ENCODE measurements around the gene F8.
"Not testable (repeated sequence)": the region's sequence is repeated elsewhere in the genome, so short reads cannot be mapped to it uniquely, and the experiment has no call there.

The F8 gene

DNA sequence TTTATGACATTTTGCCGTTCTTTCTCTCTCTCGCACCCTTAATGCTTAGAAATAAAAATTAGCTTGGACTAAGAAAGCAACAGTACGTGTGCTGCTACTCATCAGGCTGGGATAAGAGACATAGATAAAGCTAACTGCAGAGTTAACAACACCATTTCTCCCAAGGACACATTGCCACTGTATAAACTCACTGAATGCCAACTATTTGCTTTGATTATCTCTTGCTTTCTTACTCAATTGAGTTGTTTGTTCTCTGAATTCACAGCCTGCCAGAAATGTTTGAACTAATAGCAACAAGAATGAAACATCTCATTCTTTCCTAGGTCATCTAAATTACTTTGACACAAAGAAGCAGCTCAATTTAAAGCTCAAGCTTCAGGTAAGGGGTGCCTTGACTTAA is 34.6 kb downstream of the F8 start:
- H3K9me3 ChIP-seq (ENCODE audit: control insufficient read depth, insufficient read depth, low read depth, low read length) = peaks cover 2% of the 10 kb centered on the region; the same call in 1 of the 2 replicates
- H3K4me1 ChIP-seq (ENCODE audit: control insufficient read depth, insufficient read depth, low read length) = peaks cover 5% of the 10 kb centered on the region; the same call in 1 of the 2 replicates
- H3K9ac ChIP-seq (ENCODE audit: low read length) = no peak overlapping the region
- no peaks in the 10 kb centered on the region for H3K36me3 ChIP-seq (ENCODE audit: control insufficient read depth, insufficient read depth, low read length)
- H3K27me3 ChIP-seq (ENCODE audit: control insufficient read depth, insufficient read depth, low read length) = no peaks in the 10 kb centered on the region
- no peak overlapping the region for H3K4me3 ChIP-seq (ENCODE audit: low read depth, low read length)
- no peak overlapping the region for H3K27ac ChIP-seq (ENCODE audit: low read depth, low read length)

DNA sequence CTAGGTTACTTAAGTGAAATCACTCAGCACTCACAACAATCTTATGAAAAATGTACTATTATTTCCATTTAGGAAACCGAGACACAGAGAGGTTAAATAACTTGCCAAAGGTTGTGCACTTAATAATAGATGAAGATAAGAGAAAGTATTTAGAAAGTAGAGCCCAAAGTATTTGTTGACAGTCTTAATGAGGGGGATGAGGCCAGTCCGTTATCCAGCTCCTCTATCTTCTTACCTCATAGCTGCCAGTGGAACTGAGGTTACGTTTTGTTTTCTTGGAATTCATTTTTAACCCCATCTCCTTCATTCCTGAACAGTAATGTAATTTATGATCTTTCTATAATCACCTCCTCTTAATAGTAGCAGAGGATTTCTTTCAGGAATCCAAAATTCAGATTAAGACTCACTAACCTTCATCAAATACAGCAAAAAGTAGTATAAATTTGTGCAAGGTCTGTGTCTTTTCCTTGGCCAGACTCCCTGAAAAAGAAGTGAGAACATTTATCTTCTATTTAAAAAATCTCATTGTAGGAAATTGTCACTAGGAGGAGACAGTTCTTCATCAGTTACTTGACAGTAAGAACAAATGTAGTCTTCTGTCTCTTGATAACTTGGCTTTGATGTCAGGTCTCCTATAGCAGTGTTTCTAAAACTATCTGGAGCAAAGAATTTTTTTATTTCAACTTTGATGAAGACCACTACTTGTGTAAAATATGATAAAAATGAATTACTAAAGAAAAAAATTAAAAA is 35.5 kb downstream of the F8 start:
- no peak overlapping the region for H3K4me3 ChIP-seq (ENCODE audit: low read depth, low read length)
- H3K27ac ChIP-seq (ENCODE audit: low read depth, low read length) = no peak overlapping the region
- H3K9ac ChIP-seq (ENCODE audit: low read length) = no peak overlapping the region
- H3K36me3 ChIP-seq (ENCODE audit: control insufficient read depth, insufficient read depth, low read length) = no peaks in the 10 kb centered on the region
- no peaks in the 10 kb centered on the region for H3K27me3 ChIP-seq (ENCODE audit: control insufficient read depth, insufficient read depth, low read length)
- peaks cover 5% of the 10 kb centered on the region; the same call in 1 of the 2 replicates for H3K4me1 ChIP-seq (ENCODE audit: control insufficient read depth, insufficient read depth, low read length)
- H3K9me3 ChIP-seq (ENCODE audit: control insufficient read depth, insufficient read depth, low read depth, low read length) = peaks cover 2% of the 10 kb centered on the region; the same call in 1 of the 2 replicates

DNA sequence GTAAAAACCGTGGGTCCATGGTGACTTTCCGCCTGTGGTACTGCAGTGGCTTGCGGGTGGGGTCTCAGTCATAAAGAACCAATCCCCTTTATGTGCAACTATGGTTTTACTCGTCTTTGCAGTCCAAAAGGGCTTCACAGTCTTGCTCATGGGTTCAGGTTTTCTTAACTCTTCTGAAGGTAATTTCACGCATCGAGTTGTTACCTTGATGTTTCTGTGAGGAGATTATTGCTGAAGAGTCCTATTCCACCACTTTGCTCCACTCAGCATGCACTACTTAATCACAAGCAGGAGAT is 41.5 kb downstream of the F8 start:
- H3K27ac ChIP-seq (ENCODE audit: low read depth, low read length) = no peak overlapping the region
- no peaks in the 10 kb centered on the region for H3K36me3 ChIP-seq (ENCODE audit: control insufficient read depth, insufficient read depth, low read length)
- H3K27me3 ChIP-seq (ENCODE audit: control insufficient read depth, insufficient read depth, low read length) = no peaks in the 10 kb centered on the region
- H3K4me3 ChIP-seq (ENCODE audit: low read depth, low read length) = no peak overlapping the region
- no peak overlapping the region for H3K9ac ChIP-seq (ENCODE audit: low read length)
- peaks cover 10% of the 10 kb centered on the region; the same call in 1 of the 2 replicates for H3K9me3 ChIP-seq (ENCODE audit: control insufficient read depth, insufficient read depth, low read depth, low read length)
- no peaks in the 10 kb centered on the region for H3K4me1 ChIP-seq (ENCODE audit: control insufficient read depth, insufficient read depth, low read length)

DNA sequence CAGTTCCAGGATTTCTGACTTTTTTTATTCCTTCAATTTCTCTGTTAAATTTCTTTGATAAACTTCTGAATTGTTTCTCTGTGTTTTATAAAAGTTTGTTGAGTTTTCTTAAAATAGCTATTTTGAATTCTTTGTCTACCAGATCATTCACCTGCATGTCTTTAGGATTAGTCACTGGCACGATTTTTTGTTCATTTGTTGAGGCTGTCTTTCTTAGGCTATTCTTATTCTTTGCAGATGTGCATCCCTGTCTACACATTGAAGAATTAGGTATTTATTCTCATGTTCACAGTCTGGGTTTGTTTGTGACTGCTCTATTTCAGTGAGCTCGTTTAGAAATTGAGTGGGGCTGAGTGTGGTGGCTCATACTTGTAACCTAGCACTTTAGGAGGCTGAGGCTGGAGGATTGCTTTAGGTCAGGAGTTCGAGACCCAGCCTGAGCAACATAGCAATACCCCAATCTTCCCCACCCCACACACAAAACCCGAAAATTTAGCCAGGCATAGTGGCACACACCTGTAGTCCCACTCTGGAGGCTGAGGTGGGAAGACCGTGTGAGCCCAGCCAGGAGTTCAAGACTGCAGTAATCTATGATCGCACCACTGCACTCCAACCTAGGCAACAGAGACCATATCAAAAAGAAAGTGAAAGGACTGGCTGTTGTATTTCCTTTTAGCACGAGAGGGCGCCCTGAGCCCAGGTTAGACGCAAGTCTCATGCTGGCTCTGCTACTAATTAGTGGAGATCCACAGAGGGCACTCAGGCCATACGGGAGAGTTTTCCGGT is 42.0 kb downstream of the F8 start:
- H3K4me1 ChIP-seq (ENCODE audit: control insufficient read depth, insufficient read depth, low read length) = no peaks in the 10 kb centered on the region
- H3K27ac ChIP-seq (ENCODE audit: low read depth, low read length) = no peak overlapping the region
- no peaks in the 10 kb centered on the region for H3K27me3 ChIP-seq (ENCODE audit: control insufficient read depth, insufficient read depth, low read length)
- peaks cover 10% of the 10 kb centered on the region; the same call in 1 of the 2 replicates for H3K9me3 ChIP-seq (ENCODE audit: control insufficient read depth, insufficient read depth, low read depth, low read length)
- H3K4me3 ChIP-seq (ENCODE audit: low read depth, low read length) = no peak overlapping the region
- H3K36me3 ChIP-seq (ENCODE audit: control insufficient read depth, insufficient read depth, low read length) = no peaks in the 10 kb centered on the region
- H3K9ac ChIP-seq (ENCODE audit: low read length) = no peak overlapping the region

DNA sequence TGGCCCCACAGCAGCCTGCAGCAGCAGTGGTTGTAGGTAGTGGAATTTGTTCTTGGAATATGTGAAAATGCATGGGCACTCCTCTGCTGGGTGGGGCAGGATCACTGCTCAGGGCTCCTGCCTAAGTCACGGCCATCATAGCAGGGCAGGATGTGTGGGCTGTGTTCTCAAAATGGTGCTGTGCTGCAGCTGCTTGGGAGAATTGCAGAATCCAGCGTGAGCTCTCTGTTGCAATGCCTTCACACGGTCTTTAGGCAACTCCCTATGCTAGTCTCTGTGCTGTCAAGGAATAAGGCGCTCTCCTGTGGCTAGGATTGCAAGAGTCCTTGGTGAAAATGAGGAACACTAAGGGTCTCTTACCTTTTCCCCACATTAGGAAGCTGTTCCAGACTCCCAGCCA is 42.9 kb downstream of the F8 start:
- Histone ChIP-seq H3K9ac (ENCODE audit: low read length) (no peak overlapping the region), H3K36me3 (ENCODE audit: control insufficient read depth, insufficient read depth, low read length) (no peaks in the 10 kb centered on the region), H3K4me1 (ENCODE audit: control insufficient read depth, insufficient read depth, low read length) (no peaks in the 10 kb centered on the region), H3K4me3 (ENCODE audit: low read depth, low read length) (no peak overlapping the region), H3K27me3 (ENCODE audit: control insufficient read depth, insufficient read depth, low read length) (no peaks in the 10 kb centered on the region), H3K9me3 (ENCODE audit: control insufficient read depth, insufficient read depth, low read depth, low read length) (peaks cover 11% of the 10 kb centered on the region; the same call in 1 of the 2 replicates), H3K27ac (ENCODE audit: low read depth, low read length) (no peak overlapping the region)

DNA sequence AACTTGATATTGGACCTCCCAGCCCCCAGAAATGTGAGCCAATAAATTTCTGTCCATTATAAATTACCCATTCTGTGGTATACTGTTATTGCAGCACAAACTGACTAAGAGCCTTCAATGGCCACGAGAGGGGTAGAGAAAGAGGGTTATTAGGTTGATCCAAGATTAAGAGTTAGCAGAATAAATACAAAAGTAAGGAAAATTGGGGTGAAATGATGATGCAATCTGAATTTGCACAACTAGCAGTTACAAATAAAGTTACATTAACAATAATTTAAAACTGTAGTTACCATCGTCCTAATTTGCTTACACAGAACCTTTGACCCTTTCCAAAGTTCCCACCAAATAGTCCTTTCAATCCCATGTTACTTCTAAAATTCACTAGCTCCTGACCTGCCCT is 54.2 kb downstream of the F8 start:
- Histone ChIP-seq H3K27ac (ENCODE audit: low read depth, low read length) (no peak overlapping the region), H3K9me3 (ENCODE audit: control insufficient read depth, insufficient read depth, low read depth, low read length) (no peaks in the 10 kb centered on the region; the same call in 1 of the 2 replicates), H3K4me3 (ENCODE audit: low read depth, low read length) (no peak overlapping the region), H3K36me3 (ENCODE audit: control insufficient read depth, insufficient read depth, low read length) (no peaks in the 10 kb centered on the region), H3K9ac (ENCODE audit: low read length) (no peak overlapping the region), H3K27me3 (ENCODE audit: control insufficient read depth, insufficient read depth, low read length) (no peaks in the 10 kb centered on the region), H3K4me1 (ENCODE audit: control insufficient read depth, insufficient read depth, low read length) (no peaks in the 10 kb centered on the region)

DNA sequence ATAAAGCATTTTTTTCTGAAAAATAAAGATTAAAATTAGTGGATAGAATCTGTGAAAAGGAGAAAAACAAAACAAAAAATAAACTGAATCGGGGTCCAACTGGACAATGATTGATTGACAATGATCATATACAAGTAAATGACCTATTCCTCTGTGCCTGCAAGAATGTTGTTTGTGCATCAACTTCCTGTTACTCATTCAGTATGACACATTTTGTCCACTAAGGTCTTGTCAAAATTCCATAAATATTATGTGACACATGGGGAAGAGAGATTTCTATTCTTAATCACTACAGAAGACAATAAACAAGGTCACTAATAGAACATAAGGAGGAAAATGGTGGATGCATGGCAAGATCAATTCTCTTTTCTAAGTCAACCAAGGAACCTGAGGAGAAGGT is 54.9 kb downstream of the F8 start:
- no peak overlapping the region for H3K4me3 ChIP-seq (ENCODE audit: low read depth, low read length)
- H3K9ac ChIP-seq (ENCODE audit: low read length) = no peak overlapping the region
- no peak overlapping the region for H3K27ac ChIP-seq (ENCODE audit: low read depth, low read length)
- peaks cover 2% of the 10 kb centered on the region; the same call in 1 of the 2 replicates for H3K9me3 ChIP-seq (ENCODE audit: control insufficient read depth, insufficient read depth, low read depth, low read length)
- no peaks in the 10 kb centered on the region for H3K36me3 ChIP-seq (ENCODE audit: control insufficient read depth, insufficient read depth, low read length)
- no peaks in the 10 kb centered on the region for H3K4me1 ChIP-seq (ENCODE audit: control insufficient read depth, insufficient read depth, low read length)
- H3K27me3 ChIP-seq (ENCODE audit: control insufficient read depth, insufficient read depth, low read length) = no peaks in the 10 kb centered on the region

DNA sequence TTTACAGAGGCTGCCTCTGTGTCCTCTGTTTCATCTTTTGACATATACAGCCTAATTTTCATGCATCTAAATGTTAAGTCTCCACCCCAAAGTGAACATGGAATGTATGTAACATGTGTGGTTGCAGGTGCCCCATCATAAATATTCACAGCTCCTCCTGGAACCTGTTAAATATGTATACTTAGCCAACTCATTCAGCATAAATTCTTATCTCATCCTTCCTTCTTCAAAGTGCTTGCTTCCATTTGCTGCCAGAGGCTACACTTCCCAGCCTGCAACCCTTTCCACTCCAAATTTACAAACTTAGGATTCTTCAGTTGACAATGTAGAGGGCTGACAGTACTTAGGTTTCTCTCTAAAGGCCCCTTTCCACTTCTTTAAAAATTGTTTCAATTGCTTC is 60.6 kb downstream of the F8 start:
- H3K4me3 ChIP-seq (ENCODE audit: low read depth, low read length) = no peak overlapping the region
- H3K36me3 ChIP-seq (ENCODE audit: control insufficient read depth, insufficient read depth, low read length) = no peaks in the 10 kb centered on the region
- H3K9ac ChIP-seq (ENCODE audit: low read length) = no peak overlapping the region
- H3K4me1 ChIP-seq (ENCODE audit: control insufficient read depth, insufficient read depth, low read length) = no peaks in the 10 kb centered on the region
- H3K27me3 ChIP-seq (ENCODE audit: control insufficient read depth, insufficient read depth, low read length) = no peaks in the 10 kb centered on the region
- H3K9me3 ChIP-seq (ENCODE audit: control insufficient read depth, insufficient read depth, low read depth, low read length) = peaks cover 18% of the 10 kb centered on the region; the same call in 1 of the 2 replicates
- no peak overlapping the region for H3K27ac ChIP-seq (ENCODE audit: low read depth, low read length)

DNA sequence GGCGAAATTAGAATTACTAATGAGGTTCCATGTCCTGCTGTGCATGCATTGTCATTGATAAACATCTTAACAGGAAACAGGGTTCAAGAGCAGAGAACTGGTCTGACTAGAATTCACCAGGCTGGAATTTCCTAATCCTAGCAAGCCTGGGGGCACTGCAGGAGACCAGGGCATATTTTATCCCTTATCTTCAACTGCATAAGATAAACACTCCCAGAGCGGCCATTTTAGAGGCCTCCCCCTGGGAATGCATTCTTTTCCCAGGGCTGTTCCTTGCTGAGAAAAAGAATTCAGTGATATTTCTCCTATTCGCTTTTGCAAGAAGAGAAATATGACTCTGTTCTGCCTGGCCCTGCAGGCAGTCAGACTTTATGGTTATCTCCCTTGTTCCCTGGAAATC is 66.7 kb downstream of the F8 start:
- H3K4me3 ChIP-seq (ENCODE audit: low read depth, low read length); H3K27me3 ChIP-seq (ENCODE audit: control insufficient read depth, insufficient read depth, low read length); H3K36me3 ChIP-seq (ENCODE audit: control insufficient read depth, insufficient read depth, low read length); H3K27ac ChIP-seq (ENCODE audit: low read depth, low read length); H3K4me1 ChIP-seq (ENCODE audit: control insufficient read depth, insufficient read depth, low read length); H3K9ac ChIP-seq (ENCODE audit: low read length): not testable (repeated sequence)
- peaks cover 31% of the 10 kb centered on the region for H3K9me3 ChIP-seq (ENCODE audit: control insufficient read depth, insufficient read depth, low read depth, low read length)

DNA sequence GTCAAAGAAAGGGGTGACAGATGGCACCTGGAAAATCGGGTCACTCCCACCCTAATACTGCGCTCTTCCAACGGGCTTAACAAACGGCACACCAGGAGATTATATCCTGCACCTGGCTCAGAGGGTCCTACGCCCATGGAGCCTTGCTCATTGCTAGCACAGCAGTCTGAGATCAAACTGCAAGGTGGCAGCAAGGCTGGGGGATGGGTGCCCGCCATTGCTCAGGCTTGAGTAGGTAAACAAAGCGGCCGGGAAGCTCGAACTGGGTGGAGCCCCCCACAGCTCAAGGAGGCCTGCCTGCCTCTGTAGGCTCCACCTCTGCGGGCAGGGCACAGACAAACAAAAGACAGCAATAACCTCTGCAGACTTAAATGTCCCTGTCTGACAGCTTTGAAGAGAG is 83.3 kb downstream of the F8 start:
- H3K27ac ChIP-seq (ENCODE audit: low read depth, low read length); H3K4me3 ChIP-seq (ENCODE audit: low read depth, low read length); H3K27me3 ChIP-seq (ENCODE audit: control insufficient read depth, insufficient read depth, low read length); H3K4me1 ChIP-seq (ENCODE audit: control insufficient read depth, insufficient read depth, low read length); H3K9ac ChIP-seq (ENCODE audit: low read length); H3K9me3 ChIP-seq (ENCODE audit: control insufficient read depth, insufficient read depth, low read depth, low read length); H3K36me3 ChIP-seq (ENCODE audit: control insufficient read depth, insufficient read depth, low read length): not testable (repeated sequence)

DNA sequence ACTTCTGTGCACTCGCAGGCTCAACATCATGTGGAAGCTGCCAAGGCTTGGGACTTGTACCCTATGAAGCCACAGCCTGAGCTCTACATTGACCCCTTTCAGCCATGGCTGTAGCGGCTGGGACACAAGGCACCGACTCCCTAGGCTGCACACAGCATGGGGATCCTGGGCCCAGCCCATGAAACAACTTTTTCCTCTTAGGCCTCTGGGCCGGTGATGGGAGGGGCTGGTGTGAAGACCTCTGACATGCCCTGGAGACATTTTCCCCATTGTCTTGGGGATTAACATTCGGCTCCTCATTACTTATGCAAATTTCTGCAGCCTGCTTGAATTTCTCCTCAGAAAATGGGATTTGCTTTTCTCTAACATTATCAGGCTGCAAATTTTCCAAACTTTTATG is 97.8 kb downstream of the F8 start:
- H3K9me3 ChIP-seq (ENCODE audit: control insufficient read depth, insufficient read depth, low read depth, low read length) = peaks cover 32% of the 10 kb centered on the region; the same call in 1 of the 2 replicates
- H3K4me3 ChIP-seq (ENCODE audit: low read depth, low read length); H3K4me1 ChIP-seq (ENCODE audit: control insufficient read depth, insufficient read depth, low read length); H3K27ac ChIP-seq (ENCODE audit: low read depth, low read length); H3K9ac ChIP-seq (ENCODE audit: low read length); H3K27me3 ChIP-seq (ENCODE audit: control insufficient read depth, insufficient read depth, low read length); H3K36me3 ChIP-seq (ENCODE audit: control insufficient read depth, insufficient read depth, low read length): not testable (repeated sequence)
